GM12878 (cell line): ENCODE data around the gene TMEM63B. TPM values are rescaled to one million over a fixed set of nuclear protein-coding genes. Genes with fewer than 3 reads are reported as not detected.
A peak's percentile ranks its signal among the peaks of the same experiment; 100 is the strongest.

Experiments
- BHLHE40 ChIP-seq, 2 experiments: fragments of 450-650 bp in 1 of 2; IDR thresholded peaks; 2 replicates each; pipeline ENCODE4 v1.6.1; 2011 to 2017; ENCODE audit warnings: low read depth in 2 of 2, borderline replicate concordance in 1 of 2, improper control_type of control experiment in 1 of 2, low read length in 1 of 2, mild to moderate bottlenecking in 1 of 2
- GATAD2B ChIP-seq: fragments of 450-650 bp; conservative IDR thresholded peaks from 2 replicates; pipeline ENCODE4 v1.6.1; 2017; ENCODE audit warnings: low read depth, mild to moderate bottlenecking, moderate library complexity
- HCFC1 ChIP-seq: fragments of 150-350 bp; IDR thresholded peaks from 2 replicates; pipeline ENCODE4 v1.6.1; 2014; ENCODE audit warnings: low read length
- LARP7 ChIP-seq: fragments of 450-650 bp; IDR thresholded peaks from 2 replicates; pipeline ENCODE4 v1.6.1; 2017; ENCODE audit warnings: mild to moderate bottlenecking
- MTA2 ChIP-seq: fragments of 450-650 bp; IDR thresholded peaks from 2 replicates; pipeline ENCODE4 v1.6.1; 2016; ENCODE audit warnings: low read depth, mild to moderate bottlenecking, moderate library complexity
- NKRF ChIP-seq: fragments of 450-650 bp; conservative IDR thresholded peaks from 2 replicates; pipeline ENCODE4 v1.6.1; 2017; ENCODE audit warnings: mild to moderate bottlenecking, moderate library complexity
- PKNOX1 ChIP-seq: fragments of 450-650 bp; IDR thresholded peaks from 2 replicates; pipeline ENCODE4 v1.6.1; 2016; ENCODE audit warnings: mild to moderate bottlenecking
- RCOR1 ChIP-seq: conservative IDR thresholded peaks from 2 replicates; pipeline ENCODE4 v1.6.1; 2012; ENCODE audit warnings: low read depth, low read length, improper control_type of control experiment
- RUNX3 ChIP-seq: IDR thresholded peaks from 2 replicates; pipeline ENCODE4 v1.6.1; 2012; ENCODE audit warnings: low read length, inconsistent platforms
- SMC3 ChIP-seq: IDR thresholded peaks from 2 replicates; pipeline ENCODE4 v1.6.1; 2011; ENCODE audit warnings: low read length, improper control_type of control experiment, borderline replicate concordance
- USF2 ChIP-seq: IDR thresholded peaks from 2 replicates; pipeline ENCODE4 v1.6.1; 2011; ENCODE audit warnings: low read depth, low read length, improper control_type of control experiment, borderline replicate concordance
- YY1 ChIP-seq: IDR thresholded peaks from 2 replicates; pipeline ENCODE4 v1.6.1; 2011; ENCODE audit warnings: low read depth, mild to moderate bottlenecking, low read length
- ZNF24 ChIP-seq: fragments of 450-650 bp; IDR thresholded peaks from 2 replicates; pipeline ENCODE4 v1.6.1; 2017; ENCODE audit warnings: antibody characterized with exemption, mild to moderate bottlenecking
- polyA plus RNA-seq, 11 experiments: library from polyadenylated mRNA; depleted of rRNA in 4 of 11; unstranded in 6 of 11; stranded (reverse) in 5 of 11; fragments of >200 nt; fragmentation: Nextera tagmentation in 4 of 11; fragmentation: Illumina TruSeq in 1 of 11; extraction: Ambion mirVana in 4 of 11; extraction: Trizol in 1 of 11; gene quantifications; 1 replicate in 1 of 11; 2 replicates in 10 of 11; pipeline versions ENCODE4 v1.2.1 to v1.2.3, GENCODE V29; 2011 to 2016; ENCODE audit warnings: inconsistent platforms in 2 of 11, missing spikeins in 2 of 11, low read depth in 1 of 11
- total RNA-seq, 4 experiments: library from RNA; depleted of rRNA in 3 of 4; stranded (reverse); fragments of >200 nt in 3 of 4; fragmentation: Illumina TruSeq in 1 of 4; extraction: Trizol in 1 of 4; gene quantifications; 2 replicates each; pipeline versions ENCODE4 v1.2.1 to v1.2.3, GENCODE V29; 2013 to 2021

TMEM63B gene
- total and polyA plus RNA-seq, 10 of the 15 experiments (the other 5 are each of a cell fraction or from before 2014, with no cell fraction given), result 0.09 to 15.0 (median 7.1) TPM; not detected in 1

GRCh38 chr6:44172731-44173500 lies 45.6 kb downstream of the TMEM63B start (continued):
- peak; percentile 55 for TF ChIP-seq YY1
- TF ChIP-seq BHLHE40 (IDR thresholded peaks at IDR 0.05; ENCODE audit: borderline replicate concordance in 1 of 2, low read depth in 2 of 2, low read length in 1 of 2), result peak; percentile 25 to 38; a peak in 1 of 4 replicates
- peak; percentile 67 for TF ChIP-seq RUNX3
- TF ChIP-seq MTA2, result peak; percentile 38; the same call in 1 of the 2 replicates
- peak; percentile 51; the same call in 1 of the 2 replicates for TF ChIP-seq LARP7
- no peak for TF ChIP-seq USF2
- TF ChIP-seq GATAD2B, result peak; percentile 64; the same call in 1 of the 2 replicates
- TF ChIP-seq HCFC1, result 0 out of 2 replicates have a peak, but pooled peaks have one; percentile 22
- TF ChIP-seq RCOR1, result 0 out of 2 replicates have a peak, but pooled peaks have one; percentile 62
- TF ChIP-seq SMC3, result peak; percentile 96
- peak; percentile 37; the same call in 1 of the 2 replicates for TF ChIP-seq PKNOX1
- peak; percentile 35; the same call in 1 of the 2 replicates for TF ChIP-seq ZNF24
- TF ChIP-seq NKRF, result peak; percentile 51; the same call in 1 of the 2 replicates
